ENCODE measurements around the gene SLC12A1. TPM values are rescaled to one million over a fixed set of nuclear protein-coding genes. Genes with fewer than 3 reads are reported as not detected.
A peak's percentile ranks its signal among the peaks of the same experiment; 100 is the strongest.

The SLC12A1 gene
- total RNA-seq, 1 donor from 2014 or later = not detected

- H3K36me3 ChIP-seq (ENCODE audit: control insufficient read depth, insufficient read depth, low read length) = peaks cover 2% of the 10 kb centered on the region
- no peak overlapping the region for H3K4me3 ChIP-seq (ENCODE audit: low read depth, low read length)
- DNase-seq (ENCODE audit: low read depth) = no peak
- no peaks in the 10 kb centered on the region for H3K27me3 ChIP-seq (ENCODE audit: control insufficient read depth, insufficient read depth, low read length)
- TF ChIP-seq CTCF (IDR thresholded peaks at IDR 0.05; ENCODE audit: insufficient read depth, low read length, poor library complexity, severe bottlenecking) = no peak
Measured at GRCh38 chr15:48340111-48340510, 134.0 kb downstream of the SLC12A1 start.

GRCh38 chr15:48343865-48344264 is 137.8 kb downstream of the SLC12A1 start:
- Histone ChIP-seq H3K27me3 (ENCODE audit: control insufficient read depth, insufficient read depth, low read length) (no peaks in the 10 kb centered on the region), H3K36me3 (ENCODE audit: control insufficient read depth, insufficient read depth, low read length) (no peaks in the 10 kb centered on the region), H3K4me3 (ENCODE audit: low read depth, low read length) (no peak overlapping the region)
- DNase-seq (ENCODE audit: low read depth) = no peak
- no peak for TF ChIP-seq CTCF (IDR thresholded peaks at IDR 0.05; ENCODE audit: insufficient read depth, low read length, poor library complexity, severe bottlenecking)

GRCh38 chr15:48345516-48345915 is 139.4 kb downstream of the SLC12A1 start:
- no peak for TF ChIP-seq CTCF (IDR thresholded peaks at IDR 0.05; ENCODE audit: insufficient read depth, low read length, poor library complexity, severe bottlenecking)
- Histone ChIP-seq H3K27me3 (ENCODE audit: control insufficient read depth, insufficient read depth, low read length) (no peaks in the 10 kb centered on the region), H3K36me3 (ENCODE audit: control insufficient read depth, insufficient read depth, low read length) (no peaks in the 10 kb centered on the region), H3K4me3 (ENCODE audit: low read depth, low read length) (no peak overlapping the region)
- DNase-seq (ENCODE audit: low read depth) = no peak

GRCh38 chr15:48352474-48353072 is 146.5 kb downstream of the SLC12A1 start:
- no peak for DNase-seq (ENCODE audit: low read depth)
- H3K36me3 ChIP-seq (ENCODE audit: control insufficient read depth, insufficient read depth, low read length) = no peaks in the 10 kb centered on the region
- H3K4me3 ChIP-seq (ENCODE audit: low read depth, low read length) = no peak overlapping the region
- no peaks in the 10 kb centered on the region for H3K27me3 ChIP-seq (ENCODE audit: control insufficient read depth, insufficient read depth, low read length)
- peak; percentile 73 for TF ChIP-seq CTCF (IDR thresholded peaks at IDR 0.05; ENCODE audit: insufficient read depth, low read length, poor library complexity, severe bottlenecking)

Other genes starting within 250 kb of the SLC12A1 start
- gene SLC24A5, start 85.3 kb upstream of the SLC12A1 start, total RNA-seq = not detected in 2 replicates
- gene MYEF2, start 28.0 kb upstream of the SLC12A1 start, total RNA-seq = 34.6 and 45.9 TPM in 2 replicates
- gene CTXN2, start 14.6 kb upstream of the SLC12A1 start, total RNA-seq = 0.14 TPM in 1 of 2 replicates, not detected in the other
- gene DUT, start 125.1 kb downstream of the SLC12A1 start, total RNA-seq = 75.4 and 79.3 TPM in 2 replicates